NCI-H2107 treated with DMSO at 0.1 percent for 48 hours (cell line): ENCODE results near the gene SDK1.

Source experiments
- DNase-seq: peaks from one replicate; lab custom pipeline; 2025; ENCODE audit not compliant: unreplicated experiment; lab: John Stamatoyannopoulos, UW

The SDK1 gene

DNA sequence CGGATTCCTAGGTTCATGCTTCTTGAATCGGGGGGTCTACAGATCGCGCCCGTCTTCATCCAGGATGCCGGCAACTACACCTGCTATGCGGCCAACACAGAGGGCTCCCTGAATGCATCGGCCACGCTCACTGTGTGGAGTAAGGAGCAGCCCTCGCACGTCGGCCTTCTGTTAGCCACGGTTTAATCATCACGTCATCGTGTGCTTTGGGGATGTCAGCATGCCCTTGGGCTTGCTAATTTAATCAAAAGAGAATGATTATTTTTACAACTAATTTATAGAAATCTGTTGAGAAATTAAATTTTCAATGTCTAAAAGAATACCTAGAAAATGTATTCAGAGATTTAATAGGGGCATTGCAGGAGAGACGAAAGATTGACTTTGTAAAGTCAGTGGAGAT is 668.2 kb downstream of the SDK1 start:
- no peak for DNase-seq

- no peak for DNase-seq
These were observed 670.3 kb downstream of the SDK1 start for GRCh38 chr7:3971323-3971722.

DNA sequence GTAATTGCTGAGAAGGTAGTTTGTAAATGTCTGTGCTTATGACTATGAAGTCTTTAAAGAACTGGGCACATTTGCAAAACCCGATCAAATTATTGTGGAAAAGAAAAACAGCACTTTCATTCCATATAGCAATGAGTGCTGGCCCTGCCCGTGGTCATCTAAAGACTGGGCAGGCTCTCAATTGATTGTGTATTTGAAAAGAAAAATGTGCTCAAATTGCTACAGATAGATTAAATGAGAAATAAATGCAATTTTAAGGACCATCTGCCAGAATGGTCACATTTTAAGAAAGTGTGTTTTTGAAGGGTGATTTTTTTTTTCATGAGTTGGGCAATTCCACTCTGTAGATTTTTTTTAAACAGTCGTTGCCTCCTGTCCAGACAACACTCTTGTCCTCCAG is 672.2 kb downstream of the SDK1 start:
- no peak for DNase-seq

- no peak for DNase-seq
These were observed 673.3 kb downstream of the SDK1 start for GRCh38 chr7:3974329-3974728.

GRCh38 chr7:3975371-3975770 is 674.3 kb downstream of the SDK1 start:
- DNase-seq = no peak

GRCh38 chr7:3977391-3977790 is 676.3 kb downstream of the SDK1 start:
- DNase-seq = no peak

GRCh38 chr7:3978839-3979238 is 677.8 kb downstream of the SDK1 start:
- no peak for DNase-seq

DNA sequence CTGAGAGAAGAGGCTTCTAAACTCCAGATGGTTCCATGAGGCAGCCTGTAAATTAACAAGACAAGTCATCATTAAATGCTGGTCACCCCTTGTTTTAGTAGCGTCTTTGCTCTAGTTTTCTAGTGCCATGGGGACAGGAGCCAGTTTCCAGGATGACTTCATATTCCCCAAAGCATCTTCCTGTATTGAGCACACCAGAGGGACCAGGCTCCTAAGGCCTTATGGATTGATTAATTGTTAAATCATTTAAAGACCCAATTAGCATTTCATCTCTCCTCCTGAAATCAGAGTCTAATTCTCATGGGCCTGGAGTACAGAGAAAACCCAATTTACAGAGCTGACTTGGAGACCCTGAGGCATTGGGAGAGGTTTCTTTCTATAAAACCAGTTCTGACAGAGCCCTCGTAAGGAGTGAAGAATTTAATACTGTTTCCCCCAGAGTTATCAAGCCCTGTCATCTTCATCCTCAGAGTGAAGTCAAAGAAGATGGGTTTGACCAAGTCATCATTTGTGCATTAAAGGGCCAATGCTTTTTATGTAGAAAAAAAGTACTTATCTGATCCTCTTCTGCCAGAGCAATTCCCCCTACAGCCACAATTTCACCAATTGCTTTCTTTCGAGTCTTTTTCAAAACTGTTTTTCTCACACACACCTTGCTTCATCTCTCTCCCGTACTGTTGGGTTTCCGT is 678.7 kb downstream of the SDK1 start:
- no peak for DNase-seq

DNA sequence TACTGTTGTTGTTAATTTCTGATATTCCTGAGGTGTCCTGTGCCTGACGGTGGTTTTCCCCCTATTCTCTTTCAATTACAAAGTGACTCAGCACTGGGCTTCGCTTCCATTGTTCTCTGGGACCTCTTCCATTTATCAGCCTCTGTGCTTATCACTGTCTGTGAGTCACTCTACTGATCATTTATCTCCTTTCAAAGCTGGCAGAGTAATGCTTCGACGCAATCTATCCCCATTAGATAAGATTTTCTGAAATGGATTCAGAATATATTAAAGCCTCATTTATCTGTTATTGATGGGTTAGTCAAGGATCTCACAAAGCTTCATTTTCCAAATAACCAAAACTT is 679.2 kb downstream of the SDK1 start:
- DNase-seq = no peak

GRCh38 chr7:3981281-3981680 is 680.2 kb downstream of the SDK1 start:
- DNase-seq = no peak

DNA sequence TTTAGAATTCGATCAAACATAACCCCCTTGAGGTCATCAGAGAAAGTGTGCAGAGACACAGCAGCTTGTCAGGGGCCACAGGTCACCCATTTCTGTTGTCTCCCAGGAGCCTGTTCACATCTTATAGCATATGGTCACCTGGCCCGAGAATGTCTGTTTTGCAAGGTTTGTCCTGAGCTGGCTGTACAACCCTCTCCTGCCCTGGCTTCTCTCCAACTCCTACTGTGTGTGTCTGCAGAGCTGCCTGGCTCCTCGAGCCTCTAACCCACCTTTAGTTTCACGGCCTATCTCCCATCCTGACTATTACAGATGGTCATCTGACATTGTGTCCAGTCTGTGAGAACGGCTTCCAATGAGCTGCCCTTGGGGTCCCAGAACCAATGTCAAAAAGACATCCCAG is 683.4 kb downstream of the SDK1 start:
- DNase-seq = no peak

DNA sequence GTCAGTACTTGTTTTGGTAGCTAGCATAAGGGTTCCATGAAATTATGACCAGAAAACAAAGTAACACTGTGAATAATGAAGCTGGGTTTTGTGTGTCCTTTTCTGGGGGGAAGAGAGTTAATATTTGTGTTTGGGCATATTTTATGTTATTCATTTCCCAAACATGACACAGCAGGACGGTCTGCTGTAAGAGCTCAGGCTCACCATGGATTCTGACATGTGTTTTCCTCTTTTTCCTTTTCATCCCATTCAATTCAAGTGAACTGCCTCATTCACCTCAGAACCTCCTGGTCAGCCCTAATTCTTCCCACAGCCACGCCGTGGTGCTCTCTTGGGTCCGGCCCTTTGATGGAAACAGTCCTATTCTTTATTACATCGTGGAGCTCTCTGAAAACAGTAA is 685.9 kb downstream of the SDK1 start:
- no peak for DNase-seq

DNA sequence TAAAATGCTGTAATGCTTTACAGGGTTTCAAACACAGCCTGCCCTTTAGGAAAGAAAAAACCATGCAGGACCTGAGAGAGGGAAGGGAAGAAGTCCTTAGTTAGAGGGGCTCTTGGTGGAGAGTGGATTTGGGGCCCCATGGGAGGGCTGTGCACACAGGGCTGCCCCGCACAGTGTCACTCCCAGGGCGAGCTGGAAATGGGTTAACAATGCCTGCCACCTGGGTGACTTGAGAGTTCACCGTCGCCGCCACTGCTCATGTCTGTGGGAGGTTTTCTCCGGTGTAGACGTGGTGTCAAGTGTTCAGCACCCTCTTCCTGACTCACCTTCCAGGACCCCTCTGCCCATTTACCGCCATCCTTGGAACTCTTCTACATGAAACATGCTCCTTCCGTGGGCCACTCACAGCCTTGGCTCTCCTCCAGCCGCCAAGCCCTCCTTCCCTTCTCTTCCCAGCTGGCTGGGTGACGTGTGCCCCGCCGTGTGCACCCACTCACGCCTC is 686.4 kb downstream of the SDK1 start:
- DNase-seq = no peak

DNA sequence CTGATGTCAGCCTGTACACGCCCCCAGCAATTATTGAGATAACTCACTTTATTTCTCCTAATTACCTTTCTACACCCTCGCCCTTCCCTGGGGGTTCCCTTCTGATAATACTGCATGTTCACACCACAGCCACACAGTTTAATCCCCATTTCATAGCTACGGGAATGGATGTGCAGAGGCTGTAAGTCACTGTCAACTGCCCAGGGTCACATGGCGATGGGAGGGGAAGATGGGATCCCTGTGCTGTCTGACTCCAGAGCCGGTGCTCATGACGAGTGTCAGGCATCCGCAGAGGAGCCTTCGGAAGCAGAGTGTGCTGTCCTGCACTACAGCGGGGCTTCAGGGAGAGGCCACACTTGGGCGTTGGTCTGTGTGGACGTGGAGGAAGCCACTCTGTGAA is 688.7 kb downstream of the SDK1 start:
- no peak for DNase-seq

- no peak for DNase-seq
These were observed 690.7 kb downstream of the SDK1 start for GRCh38 chr7:3991731-3992231.

DNA sequence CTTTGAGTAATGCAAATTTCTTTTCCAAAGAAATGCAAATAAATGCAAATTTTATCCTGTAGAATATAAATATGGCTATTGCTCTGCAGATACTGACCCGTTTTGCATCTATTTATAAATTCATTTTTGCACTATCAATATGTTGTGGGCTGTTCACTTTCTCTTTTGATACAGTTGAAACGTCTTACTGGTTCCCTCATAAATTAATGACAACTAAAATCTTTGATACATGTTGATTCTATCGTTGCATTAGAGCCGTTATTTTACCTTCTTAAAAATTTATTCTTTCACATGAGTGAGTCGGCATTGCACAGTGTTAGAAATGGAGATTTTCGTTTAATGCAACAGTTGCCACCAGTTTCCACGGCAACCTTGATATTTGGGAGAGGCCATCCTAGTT is 691.8 kb downstream of the SDK1 start:
- no peak for DNase-seq

- DNase-seq = no peak
These were observed 693.7 kb downstream of the SDK1 start for GRCh38 chr7:3994764-3995163.

DNA sequence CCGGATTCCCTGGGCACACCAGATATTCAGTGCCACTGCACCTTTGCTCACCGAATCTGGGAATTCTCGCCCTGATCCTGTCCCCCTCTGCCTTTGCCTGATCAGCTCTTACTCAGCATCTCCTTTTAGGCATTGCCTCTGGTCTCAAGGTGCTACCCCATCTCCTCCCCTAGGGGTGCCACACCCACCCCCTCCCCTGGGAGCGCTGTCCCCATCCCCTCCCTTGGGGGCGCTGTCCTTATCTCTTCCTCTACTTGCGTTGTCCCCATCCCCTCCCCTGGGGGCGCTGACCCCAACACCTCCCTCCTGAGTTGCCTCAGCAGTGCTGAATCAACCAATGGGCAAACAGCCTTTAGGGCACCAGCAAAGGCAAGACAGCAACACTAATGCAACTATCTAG is 694.1 kb downstream of the SDK1 start:
- no peak for DNase-seq

- DNase-seq = no peak
These were observed 697.0 kb downstream of the SDK1 start for GRCh38 chr7:3998060-3998459.

DNA sequence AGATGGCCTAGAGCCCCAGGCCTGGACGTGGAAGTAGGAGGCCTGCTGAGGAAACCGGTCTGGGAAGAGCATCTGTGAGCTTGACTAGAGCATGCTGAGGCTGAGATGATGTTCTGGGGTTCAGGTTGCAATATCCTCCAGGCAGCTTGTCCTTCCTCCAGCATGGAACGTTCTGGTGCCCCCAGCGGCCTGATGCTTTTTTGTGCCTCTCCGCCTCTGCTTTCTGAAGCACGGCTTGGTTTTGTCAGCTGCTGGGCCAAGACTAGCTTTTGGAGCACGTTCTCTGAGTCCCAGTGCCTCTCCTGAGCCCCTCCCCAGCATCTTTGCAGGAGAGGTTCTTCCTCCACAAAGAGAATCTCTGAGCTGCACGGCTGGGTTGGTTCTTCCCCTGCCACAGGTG is 699.1 kb downstream of the SDK1 start:
- no peak for DNase-seq

DNA sequence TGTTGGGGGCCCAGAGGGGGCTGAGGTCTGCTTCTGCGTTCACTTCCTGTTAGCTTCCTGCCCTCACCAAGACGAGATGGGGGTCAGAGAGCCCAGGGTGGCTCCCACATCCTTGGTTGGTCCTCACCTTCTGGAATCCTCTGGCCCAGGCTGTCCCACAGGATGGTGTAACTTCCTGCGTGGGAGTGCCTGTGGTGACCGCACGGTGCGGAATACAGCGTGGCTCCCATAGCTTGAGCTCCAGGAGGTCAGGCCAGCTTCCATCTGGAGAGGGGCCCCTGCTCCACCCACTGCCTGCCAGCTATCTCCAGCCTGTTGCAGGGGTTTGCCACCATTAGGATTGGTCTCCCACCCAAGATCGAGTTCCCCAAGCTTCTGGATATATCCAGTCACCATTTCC is 699.9 kb downstream of the SDK1 start:
- DNase-seq = no peak

DNA sequence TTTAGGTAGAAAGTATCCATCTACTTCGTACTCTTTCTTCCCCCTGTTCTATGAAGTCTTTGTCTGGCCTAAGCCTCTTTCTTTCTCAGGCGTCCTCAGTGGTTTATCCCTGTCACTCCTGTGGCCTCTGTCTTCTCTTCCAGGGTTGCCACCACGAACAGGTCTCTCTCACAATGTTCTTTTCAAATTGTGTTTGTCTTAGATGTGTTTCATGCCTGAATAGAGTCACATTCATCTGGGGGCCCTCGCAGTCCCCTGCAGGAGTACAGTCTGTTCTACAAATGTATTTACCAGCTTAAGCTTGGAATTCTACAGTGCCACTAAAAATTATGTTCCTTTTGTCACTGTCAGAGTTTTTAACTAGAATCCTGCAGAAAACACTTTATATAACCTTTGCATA is 700.7 kb downstream of the SDK1 start:
- no peak for DNase-seq

- no peak for DNase-seq
These were observed 702.5 kb downstream of the SDK1 start for GRCh38 chr7:4003503-4003902.
